ENCODE data around the gene WIF1. TPM values are rescaled to one million over a fixed set of nuclear protein-coding genes. Genes with fewer than 3 reads are reported as not detected.

WIF1 gene
- total RNA-seq, 1 experiment from 2014 or later: 1.8 TPM

Other genes starting within 250 kb of the WIF1 start
- 28.7 to 31.3 TPM (median 29.8 TPM) in 3 replicates for gene LEMD3, start 48.3 kb upstream of the WIF1 start, total RNA-seq (2021)
- gene MSRB3, start 157.4 kb upstream of the WIF1 start, total RNA-seq (2021): 0.80 to 1.8 TPM (median 0.85 TPM) in 3 replicates

Measured in WTC11 (cell line).